DND-41 (cell line): ENCODE measurements around the gene SSR4.

ENCODE experiments used
- ATAC-seq: fragments of 200-7000 bp; cut with Tn5 transposase; 3 replicates; pipeline ENCODE4 v1.9.1; 2021; ENCODE audit warnings: low read depth; ENCODE audit not compliant: insufficient read depth
- DNase-seq: peaks from one replicate; pipeline ENCODE4 v3.0.0-alpha.2; 2020
- H2AFZ ChIP-seq: 2 replicates; pipeline ENCODE4 v1.6.0; 2012; ENCODE audit warnings: low read depth, low read length
- H3K27ac ChIP-seq: 2 replicates; pipeline ENCODE4 v1.5.1; 2012; ENCODE audit warnings: low read length, inconsistent platforms
- H3K27me3 ChIP-seq: fragments of 200-600 bp; sonication (generic); 2 replicates; pipeline ENCODE4 v1.6.0; 2012; ENCODE audit warnings: low read length, mild to moderate bottlenecking, inconsistent platforms; ENCODE audit not compliant: insufficient read depth, poor library complexity
- H3K36me3 ChIP-seq: 2 replicates; pipeline ENCODE4 v1.5.1; 2012; ENCODE audit warnings: low read length, inconsistent platforms; ENCODE audit not compliant: insufficient read depth
- H3K4me1 ChIP-seq: 2 replicates; pipeline ENCODE4 v1.5.1; 2012; ENCODE audit warnings: mild to moderate bottlenecking, low read length; ENCODE audit not compliant: insufficient read depth
- H3K4me2 ChIP-seq: 2 replicates; pipeline ENCODE4 v1.6.0; 2012; ENCODE audit warnings: mild to moderate bottlenecking, moderate library complexity, low read length, inconsistent platforms; ENCODE audit not compliant: insufficient read depth
- H3K4me3 ChIP-seq, 2 experiments: fragments of 200-600 bp in 1 of 2; shearing (Covaris generic) in 1 of 2; 2 replicates each; pipeline ENCODE4 v1.5.1; 2012 to 2016; ENCODE audit warnings: inconsistent platforms in 2 of 2, low read length in 2 of 2, mild to moderate bottlenecking in 2 of 2, low read depth in 1 of 2, moderate library complexity in 1 of 2
- H3K79me2 ChIP-seq: 2 replicates; pipeline ENCODE4 v1.6.0; 2012; ENCODE audit warnings: low read length, inconsistent platforms; ENCODE audit not compliant: insufficient read depth
- H3K9ac ChIP-seq: 2 replicates; pipeline ENCODE4 v1.6.0; 2012; ENCODE audit warnings: low read depth, mild to moderate bottlenecking, inconsistent platforms, low read length, moderate library complexity
- H3K9me3 ChIP-seq: 2 replicates; pipeline ENCODE4 v1.5.1; 2012; ENCODE audit warnings: low read length, moderate library complexity, mild to moderate bottlenecking, inconsistent platforms; ENCODE audit not compliant: insufficient read depth, severe bottlenecking
- H4K20me1 ChIP-seq: 2 replicates; pipeline ENCODE4 v1.6.0; 2012; ENCODE audit warnings: low read length; ENCODE audit not compliant: insufficient read depth
- EZH2 ChIP-seq: IDR thresholded peaks from 3 replicates; pipeline ENCODE4 v1.6.1; 2012; ENCODE audit warnings: borderline replicate concordance, low read depth, mild to moderate bottlenecking, moderate library complexity, low read length, inconsistent platforms; ENCODE audit not compliant: severe bottlenecking
- TF ChIP-seq, protein P1 (sequence below): IDR thresholded peaks from 2 replicates; pipeline ENCODE4 v1.5.1; 2012; ENCODE audit warnings: borderline replicate concordance, low read length, moderate library complexity, mild to moderate bottlenecking; ENCODE audit not compliant: poor library complexity, severe bottlenecking; ENCODE audit errors: extremely low read depth

SSR4 gene

DNA sequence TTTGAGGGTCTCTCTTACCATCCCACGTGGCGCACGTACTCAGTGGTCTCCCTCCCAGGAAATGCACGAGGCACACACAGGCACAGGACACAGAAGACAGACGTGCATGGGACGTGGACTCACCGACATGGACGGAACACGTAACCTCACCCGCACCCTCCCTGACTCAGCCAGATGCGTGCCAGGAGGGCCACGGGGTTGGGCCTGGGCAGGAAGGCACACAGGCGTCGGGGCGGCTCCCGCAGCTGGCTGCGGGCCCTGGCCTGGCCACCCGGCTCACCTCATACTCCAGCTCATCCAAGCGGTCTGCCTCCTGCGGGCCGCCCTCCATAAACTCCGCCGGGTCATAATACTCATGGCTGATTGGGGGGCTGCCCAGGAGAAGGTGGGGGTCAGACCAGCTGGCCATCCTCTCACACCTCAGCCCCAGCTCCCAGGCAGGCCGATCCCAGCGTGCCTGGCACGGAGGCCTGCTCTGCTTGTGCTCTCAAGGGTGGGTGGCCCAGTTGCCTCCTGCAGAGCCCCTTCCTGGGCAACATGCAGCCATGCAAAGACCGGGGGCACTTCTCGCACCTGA, 12.6 kb downstream of the SSR4 start:
- Histone ChIP-seq H4K20me1 (no peaks in the 10 kb centered on the region), H3K79me2 (no peaks in the 10 kb centered on the region), H3K27me3 (no peaks in the 10 kb centered on the region), H3K4me2 (no peak overlapping the region), H3K9me3 (no peaks in the 10 kb centered on the region), H3K9ac (no peak overlapping the region), H2AFZ (no peak overlapping the region), H3K4me3 (no peak overlapping the region), H3K4me1 (no peaks in the 10 kb centered on the region), H3K27ac (no peak overlapping the region), H3K36me3 (no peaks in the 10 kb centered on the region)
- ATAC-seq (no peak), DNase-seq (no peak)
- TF ChIP-seq, protein P1, sequence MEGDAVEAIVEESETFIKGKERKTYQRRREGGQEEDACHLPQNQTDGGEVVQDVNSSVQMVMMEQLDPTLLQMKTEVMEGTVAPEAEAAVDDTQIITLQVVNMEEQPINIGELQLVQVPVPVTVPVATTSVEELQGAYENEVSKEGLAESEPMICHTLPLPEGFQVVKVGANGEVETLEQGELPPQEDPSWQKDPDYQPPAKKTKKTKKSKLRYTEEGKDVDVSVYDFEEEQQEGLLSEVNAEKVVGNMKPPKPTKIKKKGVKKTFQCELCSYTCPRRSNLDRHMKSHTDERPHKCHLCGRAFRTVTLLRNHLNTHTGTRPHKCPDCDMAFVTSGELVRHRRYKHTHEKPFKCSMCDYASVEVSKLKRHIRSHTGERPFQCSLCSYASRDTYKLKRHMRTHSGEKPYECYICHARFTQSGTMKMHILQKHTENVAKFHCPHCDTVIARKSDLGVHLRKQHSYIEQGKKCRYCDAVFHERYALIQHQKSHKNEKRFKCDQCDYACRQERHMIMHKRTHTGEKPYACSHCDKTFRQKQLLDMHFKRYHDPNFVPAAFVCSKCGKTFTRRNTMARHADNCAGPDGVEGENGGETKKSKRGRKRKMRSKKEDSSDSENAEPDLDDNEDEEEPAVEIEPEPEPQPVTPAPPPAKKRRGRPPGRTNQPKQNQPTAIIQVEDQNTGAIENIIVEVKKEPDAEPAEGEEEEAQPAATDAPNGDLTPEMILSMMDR, result no peak
- TF ChIP-seq EZH2, result no peak

DNA sequence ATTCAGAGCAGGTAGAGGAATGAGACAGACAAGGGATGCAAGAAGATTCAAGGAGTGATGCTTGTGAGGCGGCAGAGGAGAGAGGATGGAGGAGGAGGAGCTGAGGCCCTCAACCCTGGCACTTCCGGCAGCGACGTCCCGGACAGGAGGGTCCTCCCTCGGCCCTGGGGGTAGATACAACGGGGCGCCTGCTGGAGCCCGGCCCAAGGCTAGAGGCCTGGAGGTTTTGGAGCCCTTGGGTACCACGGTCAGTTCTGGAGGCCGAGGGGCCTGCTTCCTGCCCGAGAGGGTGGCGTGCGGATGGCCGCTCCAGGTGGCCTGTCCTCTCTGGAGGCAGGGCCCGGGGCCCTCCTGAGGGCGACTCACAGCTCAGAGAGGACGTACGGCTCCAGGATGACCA, 13.5 kb downstream of the SSR4 start:
- no peak overlapping the region for H3K4me2 ChIP-seq
- DNase-seq (no peak), ATAC-seq (no peak)
- no peaks in the 10 kb centered on the region for H3K36me3 ChIP-seq
- no peak for TF ChIP-seq EZH2
- TF ChIP-seq, protein P1, result no peak
- no peaks in the 10 kb centered on the region for H3K27me3 ChIP-seq
- H3K27ac ChIP-seq, result no peak overlapping the region
- H3K9me3 ChIP-seq, result no peaks in the 10 kb centered on the region
- H3K4me1 ChIP-seq, result no peaks in the 10 kb centered on the region
- H4K20me1 ChIP-seq, result no peaks in the 10 kb centered on the region
- no peak overlapping the region for H3K9ac ChIP-seq
- H3K79me2 ChIP-seq, result no peaks in the 10 kb centered on the region
- no peak overlapping the region for H2AFZ ChIP-seq
- H3K4me3 ChIP-seq, result no peak overlapping the region

DNA sequence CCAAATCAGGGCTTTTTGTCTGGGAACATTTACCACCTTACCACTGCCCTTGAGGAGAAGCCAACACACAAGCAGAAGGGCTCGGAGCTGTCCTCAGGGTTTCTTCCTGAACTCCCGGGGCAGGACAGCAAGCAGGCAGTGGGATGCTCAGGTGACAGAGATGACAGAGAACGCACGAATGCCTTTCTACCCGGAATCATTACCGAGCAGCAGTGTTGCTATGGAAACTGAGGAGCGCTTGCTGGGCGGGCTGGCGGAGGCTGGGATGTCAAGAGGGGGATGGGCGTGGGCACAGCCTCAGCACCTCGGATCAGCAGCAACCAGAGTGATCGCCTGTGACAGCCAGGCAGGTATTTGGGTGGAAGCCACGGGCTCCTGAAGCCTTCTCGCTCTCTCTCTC, 17.8 kb downstream of the SSR4 start:
- ATAC-seq, result no peak
- Histone ChIP-seq H2AFZ (no peak overlapping the region), H3K9me3 (no peaks in the 10 kb centered on the region), H3K4me3 (no peak overlapping the region), H3K9ac (no peak overlapping the region), H3K27me3 (no peaks in the 10 kb centered on the region), H3K4me1 (no peaks in the 10 kb centered on the region), H4K20me1 (no peaks in the 10 kb centered on the region), H3K27ac (no peak overlapping the region), H3K79me2 (no peaks in the 10 kb centered on the region), H3K4me2 (no peak overlapping the region), H3K36me3 (no peaks in the 10 kb centered on the region)
- no peak for TF ChIP-seq EZH2
- TF ChIP-seq, protein P1, result no peak
- no peak for DNase-seq

DNA sequence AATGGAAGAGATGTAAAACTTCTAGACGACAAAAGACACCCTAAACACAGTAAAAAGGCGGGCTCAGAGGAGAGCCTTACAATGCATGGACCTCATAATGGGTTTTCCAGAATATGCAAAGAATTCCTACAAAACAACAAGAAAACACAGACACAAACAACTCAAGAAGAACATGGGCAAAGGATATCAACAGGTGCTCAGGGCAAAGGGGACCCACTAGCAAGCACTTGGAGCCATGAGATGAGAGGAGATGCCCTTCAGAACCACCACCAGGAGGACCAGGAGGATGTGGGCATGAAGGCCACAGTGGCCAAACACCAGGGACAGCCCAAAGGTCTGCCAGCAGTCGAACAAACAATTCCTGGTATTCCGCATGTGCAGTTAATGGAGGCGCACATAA, 18.7 kb downstream of the SSR4 start:
- Histone ChIP-seq H3K9ac (no peak overlapping the region), H3K4me1 (no peaks in the 10 kb centered on the region), H3K27ac (no peak overlapping the region), H2AFZ (no peak overlapping the region), H3K27me3 (no peaks in the 10 kb centered on the region), H3K36me3 (no peaks in the 10 kb centered on the region), H3K4me2 (no peak overlapping the region), H3K79me2 (no peaks in the 10 kb centered on the region), H3K4me3 (no peak overlapping the region), H3K9me3 (no peaks in the 10 kb centered on the region), H4K20me1 (no peaks in the 10 kb centered on the region)
- no peak for TF ChIP-seq EZH2
- TF ChIP-seq, protein P1, result no peak
- ATAC-seq (no peak), DNase-seq (no peak)
